ENCODE data around the gene MPV17L2.

Gene MPV17L2

DNA sequence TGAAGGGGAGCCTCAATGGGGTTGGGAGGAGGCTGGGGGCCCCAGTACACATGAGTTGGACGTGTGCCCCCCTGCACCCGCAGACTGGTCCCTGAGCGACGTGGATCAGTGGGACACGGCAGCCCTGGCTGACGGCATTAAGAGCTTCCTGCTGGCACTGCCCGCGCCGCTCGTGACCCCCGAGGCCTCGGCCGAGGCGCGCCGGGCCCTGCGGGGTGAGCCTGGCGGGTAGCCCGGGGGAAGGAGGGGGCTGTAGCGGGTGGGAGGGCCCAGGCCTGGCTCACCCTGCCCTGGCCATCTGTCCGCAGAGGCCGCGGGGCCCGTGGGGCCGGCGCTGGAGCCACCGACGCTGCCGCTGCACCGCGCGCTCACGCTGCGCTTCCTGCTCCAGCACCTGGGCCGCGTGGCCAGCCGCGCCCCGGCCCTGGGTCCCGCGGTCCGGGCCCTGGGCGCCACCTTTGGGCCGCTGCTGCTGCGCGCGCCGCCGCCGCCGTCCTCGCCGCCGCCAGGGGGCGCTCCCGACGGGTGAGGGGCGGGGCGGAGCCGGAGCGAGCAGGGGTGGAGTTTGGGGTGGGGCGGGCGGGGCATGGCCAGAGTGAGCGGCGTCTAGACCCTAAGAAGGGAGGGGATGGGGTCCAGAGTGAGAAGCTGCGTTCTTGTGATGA is 31.9 kb upstream of the MPV17L2 start:
- DNase-seq (ENCODE audit: low read depth) = peak; percentile 81

DNA sequence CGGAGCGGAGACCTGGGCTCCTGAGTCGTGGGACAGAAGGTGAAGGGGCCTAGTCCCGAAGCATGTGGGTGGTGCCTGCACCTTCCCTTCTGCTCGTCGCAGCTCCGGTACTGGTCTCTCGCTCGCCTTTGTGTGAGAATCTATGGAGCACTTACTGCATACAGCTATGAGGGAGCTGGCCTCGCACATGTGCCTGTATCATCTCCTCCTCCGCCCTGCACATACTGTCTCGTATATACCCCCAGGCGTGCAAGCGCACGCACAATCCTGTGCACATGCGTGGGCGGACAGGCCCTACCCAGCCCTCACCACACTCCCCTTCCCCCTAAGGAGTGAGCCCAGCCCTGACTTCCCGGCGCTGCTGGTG is 31.4 kb upstream of the MPV17L2 start:
- no peak for DNase-seq (ENCODE audit: low read depth)

DNA sequence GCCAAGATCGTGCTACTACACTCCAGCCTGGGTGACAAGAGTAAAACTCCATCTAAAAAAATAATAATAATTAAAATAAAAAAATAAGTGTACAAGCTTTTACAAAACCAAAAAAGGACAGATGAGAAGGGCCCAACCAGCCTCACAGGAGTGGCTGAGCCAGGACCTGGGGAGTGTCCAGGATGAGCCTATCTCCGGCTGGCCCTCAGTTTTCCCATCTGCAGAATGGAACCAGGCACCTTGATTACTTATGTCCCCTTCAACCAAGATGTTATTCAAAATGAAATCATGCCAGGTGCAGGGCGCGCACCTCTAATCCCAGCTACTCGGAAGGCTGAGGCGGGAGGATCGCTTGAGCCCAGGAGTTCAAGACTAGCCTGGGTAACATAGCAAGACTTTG is 28.9 kb upstream of the MPV17L2 start:
- DNase-seq (ENCODE audit: low read depth) = no peak

DNA sequence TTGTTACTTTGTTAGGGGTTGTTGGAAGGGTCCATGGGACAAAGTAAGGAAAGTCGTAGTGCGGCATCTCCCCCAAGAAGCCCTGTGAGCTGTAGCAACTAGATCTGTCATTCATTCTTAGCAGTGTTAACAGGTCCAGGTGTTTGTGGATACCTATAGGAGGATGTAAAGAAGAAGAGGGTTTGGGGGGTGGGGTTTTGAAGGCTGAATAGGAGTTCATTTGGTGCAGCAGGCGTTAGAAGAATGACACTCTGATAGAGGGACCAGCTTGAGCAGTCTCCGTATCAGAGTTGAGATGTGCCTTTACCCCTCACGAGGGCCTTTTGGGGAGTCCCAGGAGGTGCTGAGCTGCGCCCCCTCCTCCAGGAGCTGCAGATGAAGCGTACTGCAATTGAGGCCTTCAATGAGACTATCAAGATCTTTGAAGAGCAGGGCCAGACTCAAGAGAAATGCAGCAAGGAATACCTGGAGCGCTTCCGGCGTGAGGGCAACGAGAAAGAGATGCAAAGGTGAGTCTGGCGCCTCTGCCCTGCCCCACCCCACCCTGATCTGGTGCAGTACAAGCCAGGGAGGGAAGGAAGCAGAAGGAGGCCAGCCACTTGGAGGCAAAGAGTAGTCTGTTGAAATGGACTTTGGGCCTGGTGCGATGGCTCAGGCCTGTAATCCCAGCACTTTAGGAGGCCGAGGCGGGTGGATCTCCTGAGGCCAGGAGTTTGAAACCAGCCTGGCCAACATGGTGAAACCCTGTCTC is 27.0 kb upstream of the MPV17L2 start:
- DNase-seq (ENCODE audit: low read depth) = no peak

DNA sequence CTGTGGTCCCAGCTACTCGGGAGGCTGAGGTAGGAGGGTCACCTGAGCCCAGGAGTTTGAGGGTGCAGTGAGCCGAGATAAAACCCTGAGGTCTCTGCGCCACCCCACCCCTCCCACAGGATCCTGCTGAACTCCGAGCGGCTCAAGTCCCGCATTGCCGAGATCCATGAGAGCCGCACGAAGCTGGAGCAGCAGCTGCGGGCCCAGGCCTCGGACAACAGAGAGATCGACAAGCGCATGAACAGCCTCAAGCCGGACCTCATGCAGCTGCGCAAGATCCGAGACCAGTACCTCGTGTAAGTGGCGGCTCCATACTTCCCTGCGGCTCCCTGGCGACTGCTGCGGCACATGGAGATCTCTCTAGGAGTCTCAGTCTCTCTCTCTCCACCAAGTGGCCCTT is 26.0 kb upstream of the MPV17L2 start:
- DNase-seq (ENCODE audit: low read depth) = no peak

DNA sequence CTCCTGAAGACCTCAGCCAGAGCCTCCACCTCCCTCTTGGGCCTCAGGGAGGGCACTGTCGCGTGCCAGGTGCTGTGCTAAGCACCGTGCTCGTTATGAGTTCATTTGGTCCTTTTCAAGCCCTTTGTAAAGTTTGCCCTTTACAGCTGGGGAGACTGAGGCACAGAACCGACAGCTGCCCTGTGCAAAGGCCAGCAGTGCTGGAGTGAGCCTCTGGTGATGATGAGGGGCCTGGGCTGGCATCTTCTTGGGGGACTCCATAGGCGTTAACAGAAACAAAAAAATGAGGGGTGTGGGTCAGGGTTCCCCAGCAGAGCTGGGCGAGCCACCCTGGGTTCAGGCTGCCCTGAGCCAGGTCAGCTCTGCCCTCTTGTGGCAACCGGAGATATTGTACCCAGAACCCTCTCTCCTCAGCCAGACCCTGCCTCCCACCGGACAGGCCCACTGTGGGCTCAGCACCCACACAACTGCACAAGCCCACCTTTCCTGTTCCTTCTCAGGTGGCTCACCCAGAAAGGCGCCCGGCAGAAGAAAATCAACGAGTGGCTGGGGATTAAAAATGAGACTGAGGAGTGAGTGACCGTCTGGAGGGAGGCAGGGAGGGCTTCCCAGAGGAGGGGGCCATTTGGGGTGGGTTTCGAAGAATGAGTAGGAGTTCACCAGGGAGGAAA is 24.9 kb upstream of the MPV17L2 start:
- DNase-seq (ENCODE audit: low read depth) = peak; percentile 46

DNA sequence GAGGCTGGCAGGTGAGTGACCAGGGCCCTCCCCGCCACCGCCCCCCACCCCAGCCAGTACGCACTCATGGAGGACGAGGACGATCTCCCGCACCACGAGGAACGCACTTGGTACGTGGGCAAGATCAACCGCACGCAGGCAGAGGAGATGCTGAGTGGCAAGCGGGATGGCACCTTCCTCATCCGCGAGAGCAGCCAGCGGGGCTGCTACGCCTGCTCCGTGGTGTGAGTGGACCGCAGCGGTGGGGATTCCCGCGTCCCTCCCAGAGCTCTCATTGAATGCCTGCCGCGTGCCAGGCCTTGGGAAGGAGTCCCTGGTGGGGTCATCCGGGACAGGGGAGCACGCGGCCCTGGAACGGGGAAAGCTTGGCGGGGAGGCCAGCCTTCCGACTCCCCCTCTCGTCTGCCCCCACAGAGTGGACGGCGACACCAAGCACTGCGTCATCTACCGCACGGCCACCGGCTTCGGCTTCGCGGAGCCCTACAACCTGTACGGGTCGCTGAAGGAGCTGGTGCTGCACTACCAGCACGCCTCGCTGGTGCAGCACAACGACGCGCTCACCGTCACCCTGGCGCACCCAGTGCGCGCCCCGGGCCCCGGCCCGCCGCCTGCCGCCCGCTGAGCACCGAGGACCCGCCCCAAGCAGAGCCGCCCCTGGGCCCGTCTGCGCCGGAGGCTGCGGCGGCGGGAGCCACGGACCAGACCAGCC is 24.2 kb upstream of the MPV17L2 start:
- DNase-seq (ENCODE audit: low read depth) = no peak

DNA sequence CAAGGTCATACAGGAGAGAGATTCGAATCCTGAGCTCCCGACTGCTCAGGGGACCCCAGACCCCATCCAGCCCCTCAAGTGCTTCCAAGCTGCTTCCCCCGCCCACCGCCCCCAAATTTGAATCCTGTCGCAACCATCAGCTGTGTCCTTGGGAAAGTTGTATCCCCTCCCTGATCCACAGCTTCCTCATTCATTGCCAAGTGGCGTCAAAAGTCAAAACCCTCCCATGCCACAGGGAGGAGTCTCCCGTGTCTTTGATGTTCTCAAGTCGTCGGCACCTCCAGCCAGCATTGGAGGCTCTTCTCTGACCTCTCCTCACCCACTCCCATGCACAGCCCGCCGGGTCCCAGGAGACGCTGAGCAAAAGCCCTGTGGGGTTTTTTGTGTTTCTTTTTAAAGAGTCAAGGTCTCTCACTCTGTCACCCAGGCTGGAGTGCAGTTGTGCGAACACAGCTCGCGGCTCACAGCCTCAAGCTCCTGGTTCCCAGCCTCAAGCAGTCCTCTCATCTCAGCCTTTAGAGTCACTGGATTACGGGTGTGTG is 22.2 kb upstream of the MPV17L2 start:
- no peak for DNase-seq (ENCODE audit: low read depth)

DNA sequence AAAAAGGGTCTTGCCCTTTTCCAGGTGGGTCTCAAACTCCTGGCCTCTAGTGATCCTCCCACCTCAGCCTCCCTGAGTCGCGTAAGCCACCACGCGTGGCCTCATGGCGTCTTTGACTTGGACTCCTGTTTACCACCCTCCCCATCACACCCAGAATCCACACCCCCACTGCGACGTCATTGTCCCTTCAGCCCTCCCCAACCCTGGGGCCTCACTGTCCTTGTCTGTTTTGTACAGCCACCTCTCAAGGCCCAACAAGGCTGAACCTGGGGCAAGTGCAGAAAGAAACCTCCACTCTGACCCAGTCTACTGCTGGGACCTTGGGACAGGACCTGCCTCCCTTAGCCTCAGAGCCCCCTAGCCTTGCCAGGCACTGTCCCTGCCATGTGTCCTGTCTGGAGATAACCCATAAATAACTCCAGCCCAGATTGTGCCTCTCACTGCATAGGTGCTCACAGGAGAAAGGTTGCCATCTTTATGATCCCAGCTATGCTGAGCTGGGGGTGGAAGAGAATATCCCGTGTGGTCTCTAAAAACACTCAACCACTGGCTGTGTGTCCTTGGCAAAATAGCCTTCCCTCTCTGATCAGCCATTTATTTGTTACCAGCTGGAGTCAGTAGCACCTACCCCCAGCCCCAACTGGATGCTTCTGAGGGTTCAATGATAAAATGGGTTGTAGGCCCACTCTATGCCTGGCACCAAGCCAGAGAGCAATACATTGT is 21.3 kb upstream of the MPV17L2 start:
- DNase-seq (ENCODE audit: low read depth) = no peak

DNA sequence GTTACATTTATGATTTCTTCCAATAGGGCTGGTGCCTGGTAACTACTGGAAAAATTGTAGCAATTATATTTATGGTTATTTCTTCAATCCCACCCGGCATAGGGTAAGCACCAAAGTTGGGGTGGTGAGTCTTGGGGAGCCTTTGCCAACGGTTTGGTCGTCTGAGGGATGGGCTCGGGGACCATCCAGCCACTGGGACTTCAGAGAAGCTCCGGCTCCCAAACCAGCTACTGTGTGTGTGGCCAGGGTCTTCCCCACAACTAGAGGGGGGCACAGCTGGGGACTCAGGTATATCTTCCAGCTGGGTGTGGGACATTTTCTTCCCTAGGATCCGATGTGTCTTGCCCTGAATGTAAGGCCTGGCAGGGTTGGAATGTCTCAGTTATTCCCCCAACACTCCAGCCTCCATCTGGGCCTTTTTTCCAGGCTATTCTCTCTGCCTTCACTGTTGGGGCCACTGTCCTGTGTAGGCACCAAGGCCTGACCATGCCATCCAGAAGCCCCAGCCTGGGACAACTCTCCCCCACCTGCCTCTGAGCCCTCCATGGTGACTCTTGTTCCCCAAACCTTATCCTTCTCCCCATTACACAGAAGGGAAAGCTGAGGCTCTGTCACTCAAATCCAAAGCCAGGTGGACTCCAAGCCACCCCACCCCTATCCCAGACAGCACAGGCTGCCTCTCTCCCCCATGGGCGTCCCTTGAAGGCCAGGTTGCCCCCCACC is 20.5 kb upstream of the MPV17L2 start:
- DNase-seq (ENCODE audit: low read depth) = no peak

DNA sequence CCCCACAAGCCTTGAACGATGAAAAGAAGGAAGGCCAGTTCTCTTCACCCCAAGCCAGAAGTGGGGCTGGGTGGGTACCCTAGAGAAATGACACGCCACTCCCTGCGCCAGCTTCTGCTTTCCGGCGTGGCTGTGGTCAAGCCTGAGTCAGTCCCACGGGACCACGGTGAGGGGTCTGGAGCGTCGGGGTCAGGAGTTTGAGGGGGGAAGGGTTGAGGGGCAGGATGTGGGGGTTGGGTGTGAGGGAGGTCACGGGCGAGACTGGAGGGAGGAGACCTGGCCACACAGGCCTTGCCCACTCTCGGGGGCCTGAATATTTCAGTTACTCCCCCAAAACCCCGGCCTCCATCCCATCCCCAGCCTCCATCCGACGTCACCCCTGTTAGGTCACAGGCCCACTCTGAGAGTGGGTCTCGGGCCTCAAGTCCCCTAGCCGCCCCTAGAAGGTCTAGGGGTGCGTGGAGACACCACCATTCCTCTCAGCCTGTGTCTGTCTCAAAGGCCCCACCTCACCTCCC is 19.9 kb upstream of the MPV17L2 start:
- DNase-seq (ENCODE audit: low read depth) = no peak

DNA sequence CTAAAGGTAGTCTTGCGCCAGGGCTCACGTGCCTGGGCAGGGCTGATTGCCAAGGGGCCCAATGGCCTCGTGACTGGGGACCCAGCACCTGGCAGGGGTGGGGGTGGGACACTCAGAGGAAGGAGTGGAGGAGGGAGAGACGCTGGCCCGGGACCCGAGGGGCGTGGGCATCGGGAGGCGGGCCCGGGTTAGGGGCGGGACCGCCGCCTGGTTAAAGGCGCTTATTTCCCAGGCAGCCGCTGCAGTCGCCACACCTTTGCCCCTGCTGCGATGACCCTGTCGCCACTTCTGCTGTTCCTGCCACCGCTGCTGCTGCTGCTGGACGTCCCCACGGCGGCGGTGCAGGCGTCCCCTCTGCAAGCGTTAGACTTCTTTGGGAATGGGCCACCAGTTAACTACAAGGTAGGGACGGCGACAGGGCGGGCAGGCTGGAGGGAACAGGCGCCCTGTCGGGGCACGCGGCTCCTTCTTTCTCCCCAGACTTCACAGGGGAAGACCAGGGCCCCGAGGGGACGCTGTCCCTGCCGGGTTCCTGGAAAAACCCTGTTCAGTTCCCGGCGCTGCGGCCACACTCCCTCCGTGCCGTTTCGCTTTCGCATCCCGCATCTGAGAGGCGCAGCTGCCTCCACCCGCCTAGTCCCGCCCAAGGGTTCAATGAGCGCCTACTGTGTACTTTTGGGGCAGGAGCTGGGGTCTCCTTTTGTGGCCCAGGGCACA is 19.3 kb upstream of the MPV17L2 start, which contains the start of gene IFI30:
TSS of gene IFI30 (plus strand) at position 242 of the 717 bp plus-strand sequence. CDS start at position 271, 29 bp downstream.
- peak; percentile 49 for DNase-seq (ENCODE audit: low read depth)

DNA sequence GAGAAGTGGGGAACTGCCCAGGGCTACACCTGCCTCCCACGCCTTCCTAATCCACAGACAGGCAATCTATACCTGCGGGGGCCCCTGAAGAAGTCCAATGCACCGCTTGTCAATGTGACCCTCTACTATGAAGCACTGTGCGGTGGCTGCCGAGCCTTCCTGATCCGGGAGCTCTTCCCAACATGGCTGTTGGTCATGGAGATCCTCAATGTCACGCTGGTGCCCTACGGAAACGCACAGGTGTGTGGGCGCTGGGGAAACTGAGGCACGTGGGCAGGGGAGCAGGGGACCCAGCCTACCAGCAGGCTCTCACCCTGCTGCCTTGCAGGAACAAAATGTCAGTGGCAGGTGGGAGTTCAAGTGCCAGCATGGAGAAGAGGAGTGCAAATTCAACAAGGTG is 18.0 kb upstream of the MPV17L2 start:
- DNase-seq (ENCODE audit: low read depth) = no peak

DNA sequence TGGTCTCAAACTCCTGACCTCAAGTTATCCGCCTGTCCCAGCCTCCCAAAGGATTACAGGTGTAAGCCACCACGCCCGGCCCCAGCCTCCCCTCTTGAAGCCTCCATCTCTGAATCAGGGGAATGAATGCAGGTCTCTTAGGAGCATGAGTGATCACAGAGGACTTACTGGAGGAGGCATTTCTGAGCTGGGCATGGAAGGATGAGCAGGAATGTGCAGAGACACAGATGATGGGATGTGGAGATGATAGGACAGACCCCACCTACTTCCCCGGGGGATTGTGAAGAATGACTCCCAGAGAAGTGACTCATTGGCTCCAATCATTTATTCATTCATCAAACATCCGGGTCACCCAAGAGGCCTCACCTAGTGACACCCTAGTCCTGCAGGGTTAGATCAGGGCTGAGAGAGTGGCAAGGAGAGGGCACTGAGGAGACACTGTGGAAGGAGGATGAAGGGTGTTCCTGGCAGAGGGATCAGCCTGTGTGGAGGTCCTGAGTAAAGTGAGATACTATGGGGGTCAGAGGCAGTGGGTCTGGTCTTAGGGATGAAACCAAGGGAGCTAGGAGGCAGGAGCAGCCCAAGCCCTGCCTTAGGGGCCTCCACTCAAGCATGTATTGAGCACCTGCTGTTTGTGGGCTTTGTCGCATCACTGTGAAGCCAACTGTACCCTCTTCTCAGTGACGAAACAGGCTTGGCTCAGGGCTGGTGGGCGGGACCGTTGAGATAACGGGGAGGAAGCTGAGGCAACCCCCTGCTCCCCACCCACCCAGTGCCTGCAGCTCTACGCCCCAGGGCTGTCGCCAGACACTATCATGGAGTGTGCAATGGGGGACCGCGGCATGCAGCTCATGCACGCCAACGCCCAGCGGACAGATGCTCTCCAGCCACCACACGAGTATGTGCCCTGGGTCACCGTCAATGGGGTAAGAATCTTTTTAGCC is 16.4 kb upstream of the MPV17L2 start:
- no peak for DNase-seq (ENCODE audit: low read depth)

DNA sequence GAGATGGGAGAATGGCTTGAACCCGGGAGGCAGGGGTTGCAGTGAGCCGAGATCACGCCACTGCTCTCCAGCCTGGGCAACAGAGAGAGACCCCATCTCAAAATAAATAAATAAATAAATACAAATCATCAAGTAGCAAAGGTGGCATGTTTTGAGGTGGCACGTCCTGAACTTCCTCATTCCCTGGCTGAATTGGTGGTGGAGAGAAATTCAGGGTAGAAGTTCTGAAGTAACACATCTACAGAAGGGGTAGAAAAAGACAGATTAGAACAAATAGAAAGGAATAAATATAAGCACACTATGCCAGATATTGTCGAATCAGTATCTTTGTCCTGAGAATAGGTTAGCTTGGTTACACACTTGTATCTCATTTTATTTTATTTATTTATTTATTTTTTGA is 13.1 kb upstream of the MPV17L2 start:
- DNase-seq (ENCODE audit: low read depth) = no peak

DNA sequence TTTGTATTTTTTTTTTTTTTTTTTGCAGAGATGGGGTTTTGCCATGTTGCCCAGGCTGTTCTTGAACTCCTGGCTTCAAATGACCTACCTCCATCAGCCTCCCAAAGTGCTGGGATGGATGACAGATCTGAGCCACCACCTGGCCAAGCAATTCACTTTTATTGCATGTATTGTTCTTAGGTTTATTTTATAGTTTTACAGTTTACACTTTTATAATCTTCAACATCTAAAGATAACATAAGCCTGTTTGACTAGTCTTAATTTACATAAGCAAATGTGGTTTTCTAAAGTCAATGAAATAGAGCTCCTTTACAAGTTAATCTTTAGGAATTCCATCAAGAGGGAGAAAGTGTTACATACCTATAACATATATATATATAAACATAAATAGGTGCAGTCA is 9.5 kb upstream of the MPV17L2 start:
- no peak for DNase-seq (ENCODE audit: low read depth)

DNA sequence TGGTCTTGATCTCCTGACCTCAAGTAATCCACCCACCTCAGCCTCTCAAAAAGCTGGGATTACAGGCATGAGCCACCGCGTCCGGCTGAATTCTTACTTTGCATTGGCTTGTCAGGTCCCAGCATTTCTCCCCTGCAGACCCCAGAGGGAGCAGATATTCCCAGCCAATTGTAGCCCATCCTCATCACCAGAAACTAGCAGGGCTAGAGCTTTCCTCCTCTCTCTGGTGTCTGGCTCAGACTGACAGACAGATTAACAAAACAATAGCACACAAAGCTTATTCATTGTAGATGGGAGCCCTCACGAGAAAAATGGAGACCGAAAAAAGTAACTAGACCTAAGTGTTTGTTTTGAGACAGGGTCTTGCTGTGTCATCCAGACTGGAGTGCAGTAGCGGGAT is 7.5 kb upstream of the MPV17L2 start:
- no peak for DNase-seq (ENCODE audit: low read depth)

DNA sequence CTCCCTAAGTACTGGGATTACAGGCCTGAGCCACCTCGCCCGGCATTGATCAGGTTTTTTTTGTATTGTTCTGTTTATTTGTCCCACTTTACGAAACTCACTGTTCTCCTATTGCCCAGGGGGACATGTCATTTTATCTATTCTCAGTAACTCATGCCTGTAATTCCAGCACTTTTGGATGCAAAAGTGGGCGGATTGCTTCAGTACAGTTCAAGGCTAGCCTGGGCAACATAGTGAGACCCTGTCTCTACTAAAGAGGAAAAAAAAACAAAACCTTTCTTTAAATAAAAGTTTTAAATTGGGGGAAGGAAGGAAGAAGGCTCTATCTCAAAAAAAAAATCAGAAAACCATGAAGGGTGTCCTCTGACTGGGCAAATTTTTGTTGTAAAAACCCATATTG is 2.7 kb upstream of the MPV17L2 start:
- no peak for DNase-seq (ENCODE audit: low read depth)

DNA sequence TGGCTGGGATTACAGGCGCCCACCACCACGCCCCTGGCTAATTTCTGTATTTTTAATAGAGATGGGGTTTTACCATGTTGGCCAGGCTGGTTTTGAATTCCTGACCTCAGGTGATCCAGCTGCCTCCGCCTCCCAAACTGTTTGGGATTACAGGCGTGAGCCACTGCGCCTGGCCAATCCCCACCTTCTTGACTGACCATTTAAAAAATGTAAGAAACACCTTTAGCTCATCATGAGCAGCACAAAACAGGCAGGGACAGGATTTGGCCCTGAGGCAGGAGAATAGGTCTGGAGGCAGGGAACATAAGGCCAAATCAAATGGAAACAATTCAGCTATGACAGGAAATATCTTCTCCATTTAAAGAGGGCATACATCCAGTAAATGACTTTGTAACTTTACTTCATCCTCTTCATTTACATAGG is 1.4 kb upstream of the MPV17L2 start:
- no peak for DNase-seq (ENCODE audit: low read depth)
